ENCODE measurements around the gene FNIP1. TPM values are rescaled to one million over a fixed set of nuclear protein-coding genes. Genes with fewer than 3 reads are reported as not detected.

The FNIP1 gene
- 24.0 and 25.0 TPM in 2 replicates for total RNA-seq

DNA sequence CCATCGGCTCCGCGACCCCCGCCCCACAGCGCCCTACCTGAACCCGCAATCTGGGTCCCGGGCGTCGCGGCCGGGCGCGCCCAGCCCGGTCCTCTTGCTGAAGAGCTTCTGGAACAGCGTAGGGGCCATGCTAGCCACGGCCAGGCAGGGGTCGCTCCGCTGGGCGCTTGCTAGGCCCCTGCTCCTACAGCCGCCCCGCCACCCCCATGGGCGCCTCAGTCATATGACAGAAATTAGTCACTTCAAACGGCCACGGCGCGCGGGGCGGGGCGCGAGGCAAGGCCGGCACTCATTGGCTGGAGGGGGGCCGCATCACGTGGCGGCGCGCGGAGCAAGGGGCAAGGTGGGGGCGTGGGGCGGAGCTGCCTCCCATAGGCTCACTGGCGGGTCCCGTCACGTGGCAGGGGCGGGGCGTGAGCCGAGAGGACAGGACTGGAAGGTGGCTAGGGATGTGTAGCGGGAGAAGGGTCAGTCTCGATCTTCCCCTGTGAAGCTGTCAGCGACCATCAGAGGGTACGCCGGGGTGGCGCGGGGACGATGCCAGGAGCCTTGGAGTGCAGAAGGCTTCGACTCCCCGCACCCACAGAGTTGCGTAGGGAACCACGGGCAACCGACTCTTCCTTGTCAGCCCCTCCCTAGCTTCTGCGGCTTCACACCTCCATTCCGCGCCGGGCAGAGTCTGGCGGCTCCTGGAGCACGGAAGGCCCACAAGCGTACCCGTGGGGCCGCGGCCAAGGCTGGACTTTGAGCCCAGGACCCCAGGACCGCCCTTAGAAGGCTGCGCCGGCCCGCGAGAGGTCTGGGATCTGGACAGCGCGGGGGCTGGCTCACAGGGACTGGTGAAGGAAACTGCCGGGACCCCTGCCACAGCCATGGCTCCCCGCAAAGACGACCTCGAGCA lies at the start of gene FNIP1:
Gene FNIP1 (minus strand): TSS at position 225 of the 901 bp plus-strand sequence. CDS start 96 bp downstream, at position 129.

GRCh38 chr5:131634996-131635683 lies 161.7 kb downstream of the FNIP1 start, which contains the start of gene RAPGEF6:
Gene RAPGEF6, minus strand, starts transcription at chr5:131635229. Its CDS starts 199 bp downstream, at chr5:131635030.

Other genes with a start within 250 kb of the FNIP1 start
- gene RAPGEF6, start 161.8 kb downstream of the FNIP1 start, total RNA-seq: 4.8 and 5.1 TPM in 2 replicates
- gene MEIKIN, start 148.6 kb upstream of the FNIP1 start, total RNA-seq: not detected in 2 replicates
- gene ACSL6, start 214.6 kb upstream of the FNIP1 start, total RNA-seq: not detected in 2 replicates